GM21786 (cell line): Measurements from ENCODE around the gene CKS1B.

Source experiments
- ATAC-seq: cut with Tn5 transposase; IDR thresholded peaks from one replicate; pipeline ENCODE4 v1.9.1; 2021; ENCODE audit not compliant: unreplicated experiment

Gene CKS1B

GRCh38 chr1:154945962-154946850 is 28.3 kb upstream of the CKS1B start:
- no peak for ATAC-seq

GRCh38 chr1:154948079-154948478 is 26.4 kb upstream of the CKS1B start:
- ATAC-seq = no peak

GRCh38 chr1:154951901-154952657 is 22.4 kb upstream of the CKS1B start:
- no peak for ATAC-seq

GRCh38 chr1:154952664-154953063 is 21.8 kb upstream of the CKS1B start:
- ATAC-seq = no peak

- ATAC-seq = no peak
Measured at GRCh38 chr1:154953611-154954038, 20.9 kb upstream of the CKS1B start.

DNA sequence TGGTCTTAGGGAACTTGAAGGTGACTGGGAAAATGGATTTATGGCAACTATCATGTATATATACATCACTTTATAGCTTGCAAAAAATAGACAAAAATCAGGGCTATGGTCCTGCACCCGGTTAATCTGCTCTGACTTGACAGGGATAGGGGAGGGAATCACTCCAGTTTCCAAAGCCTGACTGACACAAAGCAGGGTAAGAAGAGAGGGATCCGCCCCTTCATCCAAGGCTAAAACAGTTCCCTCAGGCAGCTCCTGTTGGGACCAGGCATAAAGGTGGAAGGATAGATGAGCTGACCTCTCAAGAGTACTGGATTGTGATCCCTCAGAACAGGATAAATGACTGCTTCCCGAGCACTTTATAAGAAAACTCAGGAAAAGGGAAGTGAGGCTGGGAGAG is 19.9 kb upstream of the CKS1B start:
- ATAC-seq = no peak

DNA sequence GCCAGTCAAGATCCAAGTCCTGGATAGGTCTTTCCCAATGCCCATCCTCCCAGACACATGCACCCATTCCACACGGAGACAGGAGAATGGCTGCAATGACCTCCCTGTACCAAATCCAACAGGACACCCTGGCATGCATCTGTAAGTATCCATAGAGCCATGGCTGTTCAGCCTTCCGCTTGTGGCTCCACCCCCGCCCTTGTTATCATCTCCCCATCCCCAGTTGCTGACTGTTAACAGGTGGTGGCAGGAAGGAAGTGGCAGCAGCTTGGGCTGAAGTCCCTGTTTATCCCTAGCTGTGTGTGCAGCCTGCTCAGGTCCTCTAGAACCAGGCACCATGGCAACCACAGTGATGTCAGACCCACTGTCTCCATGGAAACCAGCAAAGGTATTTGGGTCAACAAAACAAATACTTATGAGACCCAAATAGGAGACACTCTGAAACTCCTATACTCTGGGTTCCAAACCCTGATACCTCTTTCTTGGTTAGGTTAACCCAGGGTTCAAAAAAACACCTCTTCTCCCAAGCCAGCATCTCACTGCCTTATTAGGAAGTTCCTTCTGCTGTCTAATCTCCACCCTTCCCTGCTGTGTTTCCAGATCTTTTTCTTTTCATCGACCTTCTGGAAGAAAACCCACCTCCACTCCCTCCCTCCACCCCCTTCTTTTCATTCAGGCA is 19.3 kb upstream of the CKS1B start:
- ATAC-seq = peak; percentile 56

GRCh38 chr1:154955718-154956543 is 18.6 kb upstream of the CKS1B start, which contains the start of gene PBXIP1:
Gene PBXIP1, minus strand, starts transcription at chr1:154956099. Its CDS starts 2,378 bp downstream, at chr1:154953721.
- peak; percentile 59 for ATAC-seq

DNA sequence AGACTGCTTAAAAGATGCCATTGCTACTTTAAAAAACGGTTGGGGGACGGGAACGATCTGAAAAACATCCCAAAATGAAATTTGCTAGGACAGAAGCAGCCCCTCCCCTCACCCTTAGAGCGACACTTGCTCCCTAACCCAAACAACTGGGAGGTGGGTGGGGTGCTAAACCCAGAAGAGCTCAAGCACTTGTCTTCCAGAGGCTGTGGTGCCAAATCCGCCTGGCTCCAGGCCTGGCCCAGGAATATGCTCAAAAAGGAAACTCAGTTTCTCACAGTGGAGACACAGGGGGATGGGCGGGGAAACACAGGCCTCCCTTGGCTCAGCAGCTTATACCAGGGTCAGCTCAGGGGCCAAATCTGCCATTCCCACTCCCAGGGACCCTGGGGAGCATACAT is 17.9 kb upstream of the CKS1B start:
- ATAC-seq = no peak

- no peak for ATAC-seq
Measured at GRCh38 chr1:154957091-154957657, 17.3 kb upstream of the CKS1B start.

GRCh38 chr1:154958036-154958435 is 16.4 kb upstream of the CKS1B start:
- ATAC-seq = no peak

DNA sequence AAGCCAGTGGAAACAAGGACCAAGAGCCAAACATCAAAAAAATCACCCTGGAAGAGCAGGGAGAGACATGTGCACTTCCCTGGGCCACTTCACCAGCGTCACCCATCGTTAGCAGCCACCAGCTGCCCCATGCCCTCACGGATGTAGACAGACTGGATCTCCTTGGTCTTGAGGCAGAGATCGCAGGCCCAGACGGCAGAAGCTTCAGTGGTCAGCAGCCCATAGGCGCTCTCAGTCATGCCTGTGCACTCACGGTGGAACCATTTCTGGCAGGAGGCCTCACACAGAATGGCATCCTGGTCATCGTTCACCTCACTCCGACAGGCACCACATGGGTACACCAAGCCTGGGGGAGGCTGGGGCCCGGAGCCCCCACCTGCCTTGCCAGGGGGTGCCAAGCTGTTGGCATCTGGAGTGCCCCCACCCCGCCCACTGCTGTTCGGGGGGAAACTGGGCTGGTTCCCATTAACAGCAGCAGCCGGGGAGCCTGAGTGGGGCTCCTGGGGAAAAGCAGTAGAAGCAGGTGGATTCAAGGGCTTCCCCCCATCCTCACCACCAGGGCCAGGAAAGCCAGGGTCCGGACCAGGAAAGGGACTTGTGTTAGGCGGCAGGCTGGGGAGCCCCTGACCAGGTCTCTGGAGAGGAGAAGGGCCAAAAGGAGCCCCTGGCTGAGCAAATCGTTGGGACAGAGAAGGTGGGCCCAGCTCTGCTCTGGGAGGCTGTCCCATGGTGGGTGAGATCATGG is 15.6 kb upstream of the CKS1B start:
- ATAC-seq = no peak

- ATAC-seq = no peak
Measured at GRCh38 chr1:154959426-154959780, 15.1 kb upstream of the CKS1B start.

DNA sequence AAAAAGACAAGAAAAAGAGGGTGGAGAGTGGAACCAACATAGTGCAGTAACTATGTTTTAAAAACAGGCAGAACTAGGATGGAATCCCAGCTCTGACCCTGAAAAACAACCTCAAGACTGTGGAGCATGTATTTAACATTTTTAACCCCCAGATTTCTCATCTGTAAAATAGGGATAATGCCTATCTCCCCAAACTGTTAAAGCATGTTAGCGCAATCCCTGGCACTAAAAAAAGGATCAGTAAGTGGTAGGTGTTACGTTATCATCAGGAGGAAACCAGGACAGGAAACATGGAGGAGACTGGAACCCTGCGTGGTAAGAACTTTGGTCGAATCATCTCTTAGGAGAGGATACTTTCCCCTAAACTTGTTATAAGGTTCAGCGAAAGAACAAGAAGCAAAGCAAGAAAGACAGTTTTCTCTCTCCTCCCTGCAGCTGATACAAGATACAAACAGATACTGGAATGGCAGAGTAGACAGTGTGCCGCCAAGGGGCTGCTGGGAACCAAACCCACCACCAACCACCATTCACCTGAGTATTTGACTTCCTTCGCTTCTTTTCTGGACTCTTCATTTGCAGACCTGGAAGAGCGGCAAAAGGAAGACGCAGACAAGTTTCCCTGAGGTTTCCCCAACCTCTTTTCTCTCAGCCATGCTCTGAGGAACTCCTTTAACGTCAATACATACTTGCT is 13.9 kb upstream of the CKS1B start:
- ATAC-seq = no peak

DNA sequence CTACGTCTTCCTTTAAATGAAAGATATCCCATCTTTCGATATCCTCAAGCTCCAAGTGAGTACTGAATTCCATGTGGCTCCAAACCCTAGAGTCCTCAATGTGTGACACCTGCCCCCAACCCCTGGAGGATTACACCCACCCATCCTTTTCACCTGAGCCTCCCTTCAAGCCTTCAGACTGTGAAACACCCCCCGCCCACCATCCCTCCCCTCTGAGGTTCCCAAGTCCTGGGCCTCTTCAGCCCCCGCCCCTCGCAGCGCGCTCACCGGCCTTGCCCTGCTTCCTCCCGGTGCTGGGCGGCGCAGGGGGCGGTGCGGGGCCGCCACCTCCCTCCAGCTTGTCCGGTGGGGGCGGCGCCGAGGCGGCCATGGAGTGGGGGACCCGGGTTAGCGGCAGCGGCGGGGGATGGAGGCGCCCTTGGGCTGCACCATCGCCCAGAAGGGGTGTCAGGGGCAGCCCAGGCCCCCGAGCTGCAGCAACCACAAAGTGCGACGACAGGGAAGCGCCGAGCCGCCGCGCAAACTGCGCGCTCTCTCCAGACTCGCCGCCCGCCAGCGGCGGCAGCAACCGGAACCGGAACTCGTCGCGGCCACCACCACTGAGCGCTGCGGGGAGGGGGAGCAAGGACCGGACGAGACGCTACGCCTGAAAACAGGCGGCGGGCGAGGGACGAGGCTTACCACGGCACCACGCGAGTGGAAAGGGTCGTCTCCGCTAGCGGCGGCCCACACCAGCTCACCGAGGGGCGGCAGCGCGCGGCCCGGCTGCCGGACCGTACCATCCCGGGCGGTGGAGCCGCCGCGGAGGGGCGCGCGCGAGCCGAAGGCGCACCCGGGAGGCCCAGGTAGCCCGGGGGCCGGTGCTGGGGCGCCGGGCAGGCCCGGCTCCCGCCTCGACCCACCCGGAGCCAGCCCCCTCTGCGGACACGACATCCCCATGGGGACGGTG is 13.0 kb upstream of the CKS1B start, which contains the start of gene PYGO2:
TSS of gene PYGO2 (minus strand) at position 576 of the 949 bp plus-strand sequence. CDS start at position 370, 206 bp downstream.
- ATAC-seq = peak; percentile 77

DNA sequence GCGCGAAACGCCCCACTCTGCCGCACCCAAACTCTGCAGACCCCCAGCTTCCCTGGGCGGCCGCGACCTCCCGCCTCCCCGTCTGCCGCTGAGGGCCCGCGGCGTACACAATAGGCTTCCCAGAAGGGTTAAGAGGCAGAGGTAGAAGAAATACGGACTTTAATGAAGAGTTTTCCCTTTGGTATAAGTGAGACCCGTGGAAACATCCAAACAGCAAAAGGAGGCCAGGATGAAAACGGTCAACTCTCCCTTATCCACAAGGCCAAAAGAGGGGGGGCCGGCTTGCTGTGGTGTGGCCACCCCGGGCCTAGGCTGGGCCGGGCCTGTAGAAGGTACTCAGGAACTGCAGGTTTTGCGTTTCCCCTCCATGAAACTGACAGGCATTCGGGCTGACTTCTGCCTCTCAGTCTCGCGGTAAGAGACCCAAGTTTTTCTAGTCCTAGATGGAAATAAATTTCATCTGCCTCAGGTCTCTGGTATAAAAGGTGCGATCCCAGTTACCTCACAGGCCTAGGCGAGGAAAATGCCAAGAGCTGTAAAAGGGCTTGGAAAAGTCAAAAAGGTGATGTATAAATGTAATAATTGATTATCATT is 12.2 kb upstream of the CKS1B start:
- ATAC-seq = no peak

DNA sequence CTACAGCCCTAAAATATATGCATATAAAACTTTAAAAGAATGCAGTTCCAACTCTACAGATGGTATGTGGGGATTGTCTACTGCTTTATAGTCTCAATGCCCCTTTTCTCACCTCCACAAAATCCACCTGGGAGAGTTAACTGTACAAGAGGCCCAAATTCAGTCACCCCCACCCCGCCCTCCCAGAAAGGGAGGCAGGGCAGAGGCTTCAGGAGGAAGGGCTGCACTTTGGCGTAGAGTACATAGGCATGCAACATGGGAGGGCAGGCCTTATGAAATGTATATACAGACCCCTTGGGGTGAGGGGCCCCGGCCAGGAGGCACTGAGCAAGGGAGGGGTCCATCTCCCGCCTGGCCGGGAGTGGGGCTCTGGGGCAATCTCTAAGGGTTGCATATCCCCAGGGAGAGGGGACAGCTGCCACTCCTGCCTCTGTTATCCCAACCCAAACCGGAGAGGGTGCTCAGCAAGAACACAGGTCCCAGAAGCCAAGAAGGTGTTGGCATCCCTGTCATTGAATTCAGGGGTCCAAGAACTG is 11.6 kb upstream of the CKS1B start:
- ATAC-seq = no peak
